Subcutaneous adipose tissue (tissue), 4 donors: Measurements from ENCODE around the gene MYOG. TPM values are rescaled to one million over a fixed set of nuclear protein-coding genes. Genes with fewer than 3 reads are reported as not detected.

Experiments used
- CTCF ChIP-seq: fragments of 450-650 bp; IDR thresholded peaks from one replicate; pipeline ENCODE4 v1.5.1; 2016; ENCODE audit warnings: low read depth, mild to moderate bottlenecking, control low read depth, antibody characterized with exemption, moderate library complexity
- total RNA-seq, 4 donors: library from RNA; depleted of rRNA; stranded (reverse); fragments of >200 nt; gene quantifications; one replicate each; pipeline ENCODE4 v1.1.0, GENCODE V29; 2016

Gene MYOG
- total RNA-seq, 4 donors from 2014 or later = not detected

GRCh38 chr1:203072911-203073310, 12.9 kb downstream of the MYOG start:
- no peak for TF ChIP-seq CTCF

- TF ChIP-seq CTCF = no peak
Measured at GRCh38 chr1:203072002-203072602, 13.7 kb downstream of the MYOG start.

- no peak for TF ChIP-seq CTCF
Measured at GRCh38 chr1:203069030-203069747, 16.6 kb downstream of the MYOG start.

GRCh38 chr1:203066965-203067364, 18.8 kb downstream of the MYOG start:
- no peak for TF ChIP-seq CTCF

- TF ChIP-seq CTCF = no peak
Measured at GRCh38 chr1:203065986-203066385, 19.8 kb downstream of the MYOG start.

- no peak for TF ChIP-seq CTCF
Measured at GRCh38 chr1:203065191-203065590, 20.6 kb downstream of the MYOG start.

GRCh38 chr1:203063287-203063686, 22.5 kb downstream of the MYOG start:
- no peak for TF ChIP-seq CTCF
